HG03457 (cell line): Measurements from ENCODE around the gene CALML4.
"Not testable (repeated sequence)": the region's sequence is repeated elsewhere in the genome, so short reads cannot be mapped to it uniquely, and the experiment has no call there.

Experiments
- ATAC-seq: cut with Tn5 transposase; IDR thresholded peaks from one replicate; pipeline ENCODE4 v1.9.1; 2021; ENCODE audit warnings: moderate number of reproducible peaks; ENCODE audit not compliant: unreplicated experiment

CALML4 gene

DNA sequence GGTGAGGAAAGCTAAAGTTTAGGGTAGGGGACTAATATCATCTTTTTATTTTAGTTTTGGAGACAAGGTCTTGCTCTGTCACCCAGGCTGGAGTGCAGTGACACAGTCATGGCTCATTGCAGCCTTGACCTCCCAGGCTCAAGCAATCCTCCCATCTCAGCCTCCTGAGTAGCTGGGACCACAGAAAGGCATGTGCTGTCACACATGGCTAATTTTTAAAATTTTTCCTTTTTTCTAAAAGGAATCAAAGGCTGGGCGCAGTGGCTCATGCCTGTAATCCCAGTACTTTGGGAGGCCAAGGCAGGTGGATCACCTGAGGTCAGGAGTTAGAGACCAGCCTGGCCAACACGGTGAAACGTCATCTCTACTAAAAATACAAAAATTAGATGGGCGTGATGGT, 20.3 kb upstream of the CALML4 start:
- ATAC-seq = not testable (repeated sequence)

DNA sequence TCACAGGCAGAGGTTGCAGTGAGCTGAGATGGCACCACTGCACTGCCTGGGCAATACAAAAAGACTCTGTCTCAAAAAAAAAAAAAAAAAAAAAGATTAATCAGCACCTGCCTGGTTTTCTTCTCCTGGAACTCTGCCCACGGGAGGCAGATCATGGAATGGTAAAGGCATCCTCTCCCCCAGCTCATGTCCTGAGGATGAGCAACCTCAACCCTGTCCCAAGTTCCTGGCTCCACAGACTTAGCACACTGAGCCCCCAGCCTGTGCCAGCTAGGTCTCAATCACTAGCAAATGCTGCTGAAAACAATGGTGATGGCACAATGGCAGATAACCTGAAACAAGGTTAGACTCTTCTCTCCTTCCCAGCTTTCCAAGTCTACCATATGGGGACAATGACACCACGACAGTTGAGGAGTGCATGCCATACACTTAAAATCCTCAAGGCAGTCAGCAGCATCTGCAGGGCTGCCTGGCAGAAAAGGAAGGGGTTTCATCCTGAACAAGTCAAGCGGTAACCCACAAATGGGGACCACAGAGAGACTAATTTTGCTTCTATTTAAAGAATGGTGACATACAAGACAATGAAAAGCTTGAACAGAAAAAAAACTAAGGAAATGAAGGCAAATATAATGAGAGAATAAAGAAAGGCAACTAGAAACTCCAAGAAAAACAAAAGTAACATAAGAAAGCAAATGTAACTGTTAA, 19.6 kb upstream of the CALML4 start:
- no peak for ATAC-seq

DNA sequence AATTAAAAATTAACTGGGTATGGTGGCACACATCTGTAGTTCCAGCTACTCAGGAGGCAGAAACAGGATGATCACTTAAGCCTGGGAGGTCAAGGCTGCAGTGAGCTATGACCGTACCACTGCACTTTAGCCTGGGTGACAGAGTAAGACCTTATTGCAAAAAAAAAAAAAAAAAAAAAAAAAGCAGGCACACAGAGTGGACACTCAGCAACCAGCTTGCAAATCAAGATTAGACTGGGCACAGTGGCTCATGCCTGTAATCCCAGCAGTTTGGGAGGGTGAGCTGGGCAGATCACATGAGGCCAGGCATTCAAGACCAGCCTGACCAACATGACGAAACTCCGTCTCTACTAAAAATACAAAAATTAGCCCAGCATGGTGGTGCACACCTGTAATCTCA, 19.0 kb upstream of the CALML4 start:
- ATAC-seq = no peak

DNA sequence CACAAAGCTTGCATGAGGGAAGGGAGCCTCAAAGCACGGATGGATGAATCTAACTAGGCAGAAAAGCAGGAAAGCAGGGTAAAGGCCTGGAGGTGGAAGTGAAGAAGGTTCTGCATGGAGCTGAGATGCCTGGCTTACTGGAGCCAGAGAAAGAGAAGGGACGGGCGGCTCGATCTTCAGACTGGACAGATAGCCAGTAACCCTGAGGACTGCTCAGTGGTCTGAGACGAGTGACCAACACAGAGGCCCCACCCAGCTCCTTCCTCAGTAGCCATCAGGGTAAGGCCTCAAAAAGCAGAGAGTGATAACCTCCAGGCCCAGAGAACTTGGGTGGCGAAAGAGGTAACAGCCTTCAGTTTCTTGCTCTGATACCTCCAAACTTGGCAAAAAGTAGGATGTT, 18.0 kb upstream of the CALML4 start:
- ATAC-seq = no peak

DNA sequence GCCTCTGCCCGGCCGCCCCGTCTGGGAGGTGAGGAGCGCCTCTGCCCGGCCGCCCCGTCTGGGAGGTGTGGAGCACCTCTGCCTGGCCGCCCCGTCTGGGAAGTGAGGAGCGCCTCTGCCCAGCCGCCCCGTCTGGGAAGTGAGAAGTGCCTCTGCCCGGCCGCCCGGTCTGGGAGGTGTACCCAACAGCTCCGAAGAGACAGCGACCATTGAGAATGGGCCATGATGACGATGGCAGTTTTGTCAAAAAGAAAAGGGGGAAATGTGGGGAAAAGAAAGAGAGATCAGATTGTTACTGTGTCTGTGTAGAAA, 17.3 kb upstream of the CALML4 start:
- not testable (repeated sequence) for ATAC-seq

DNA sequence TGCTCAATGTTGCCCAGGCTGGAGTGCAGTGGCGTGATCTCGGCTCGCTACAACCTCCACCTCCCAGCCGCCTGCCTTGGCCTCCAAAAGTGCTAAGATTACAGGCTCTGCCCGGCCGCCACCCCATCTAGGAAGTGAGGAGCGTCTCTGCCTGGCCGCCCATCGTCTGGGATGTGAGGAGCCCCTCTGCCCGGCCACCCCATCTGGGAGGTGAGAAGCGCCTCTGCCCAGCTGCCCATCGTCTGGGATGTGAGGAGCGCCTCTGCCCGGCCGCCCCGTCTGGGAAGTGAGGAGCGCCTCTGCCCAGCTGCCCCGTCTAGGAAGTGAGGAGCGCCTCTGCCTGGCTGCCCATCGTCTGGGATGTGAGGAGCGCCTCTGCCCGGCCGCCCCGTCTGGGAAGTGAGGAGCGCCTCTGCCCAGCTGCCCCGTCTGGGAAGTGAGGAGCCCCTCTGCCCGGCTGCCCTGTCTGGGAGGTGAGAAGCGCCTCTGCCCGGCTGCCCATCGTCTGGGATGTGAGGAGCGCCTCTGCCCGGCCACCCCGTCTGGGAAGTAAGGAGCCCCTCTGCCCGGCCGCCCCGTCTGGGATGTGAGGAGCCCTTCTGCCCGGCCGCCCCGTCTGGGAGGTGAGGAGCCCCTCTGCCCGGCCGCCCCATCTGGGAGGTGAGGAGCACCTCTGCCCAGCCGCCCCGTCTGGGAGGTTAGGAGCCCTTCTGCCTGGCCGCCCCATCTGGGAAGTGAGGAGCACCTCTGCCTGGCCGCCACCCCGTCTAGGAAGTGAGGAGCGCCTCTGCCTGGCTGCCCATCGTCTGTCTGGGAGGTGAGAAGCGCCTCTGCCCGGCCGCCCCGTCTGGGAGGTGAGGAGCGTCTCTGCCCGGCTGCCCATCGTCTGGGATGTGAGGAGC, 16.6 kb upstream of the CALML4 start:
- ATAC-seq = not testable (repeated sequence)

DNA sequence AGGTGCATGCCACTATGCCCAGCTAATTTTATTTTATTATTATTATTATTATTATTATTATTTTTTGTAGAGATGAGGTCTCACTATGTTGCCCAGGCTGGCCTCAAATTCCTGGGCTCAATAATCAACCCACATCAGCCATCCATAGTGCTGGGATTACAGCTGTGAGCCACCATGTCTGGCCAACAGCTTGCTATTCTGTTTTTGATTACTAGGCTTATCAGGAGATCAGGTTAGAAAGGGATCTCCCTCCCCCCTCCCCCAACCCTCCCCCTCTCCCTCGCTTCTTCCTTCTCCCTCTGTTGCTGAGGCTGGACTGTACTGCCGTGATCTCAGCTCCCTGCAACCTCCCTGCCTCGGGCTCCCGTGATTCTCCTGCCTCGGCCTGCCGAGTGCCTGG, 15.8 kb upstream of the CALML4 start:
- ATAC-seq = no peak

DNA sequence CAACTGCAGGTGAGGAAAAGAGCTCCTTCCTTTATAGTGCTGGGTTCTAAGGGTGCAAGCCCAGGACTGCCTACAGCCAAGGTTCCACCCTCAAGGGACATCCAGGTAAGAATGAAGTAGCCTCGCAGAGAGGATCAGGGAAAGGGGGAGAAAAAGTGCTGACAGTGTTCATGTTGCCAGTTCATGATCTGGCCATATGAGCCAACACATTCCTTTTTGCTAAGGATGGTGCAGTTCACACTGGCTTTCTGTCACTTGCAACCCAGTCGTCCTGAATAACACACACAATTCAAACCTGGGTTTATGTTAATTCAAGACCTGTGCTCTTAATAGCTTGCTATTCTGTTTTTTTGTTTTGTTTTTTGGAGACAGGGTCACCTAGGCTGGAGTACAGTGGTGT, 15.4 kb upstream of the CALML4 start:
- ATAC-seq = no peak

DNA sequence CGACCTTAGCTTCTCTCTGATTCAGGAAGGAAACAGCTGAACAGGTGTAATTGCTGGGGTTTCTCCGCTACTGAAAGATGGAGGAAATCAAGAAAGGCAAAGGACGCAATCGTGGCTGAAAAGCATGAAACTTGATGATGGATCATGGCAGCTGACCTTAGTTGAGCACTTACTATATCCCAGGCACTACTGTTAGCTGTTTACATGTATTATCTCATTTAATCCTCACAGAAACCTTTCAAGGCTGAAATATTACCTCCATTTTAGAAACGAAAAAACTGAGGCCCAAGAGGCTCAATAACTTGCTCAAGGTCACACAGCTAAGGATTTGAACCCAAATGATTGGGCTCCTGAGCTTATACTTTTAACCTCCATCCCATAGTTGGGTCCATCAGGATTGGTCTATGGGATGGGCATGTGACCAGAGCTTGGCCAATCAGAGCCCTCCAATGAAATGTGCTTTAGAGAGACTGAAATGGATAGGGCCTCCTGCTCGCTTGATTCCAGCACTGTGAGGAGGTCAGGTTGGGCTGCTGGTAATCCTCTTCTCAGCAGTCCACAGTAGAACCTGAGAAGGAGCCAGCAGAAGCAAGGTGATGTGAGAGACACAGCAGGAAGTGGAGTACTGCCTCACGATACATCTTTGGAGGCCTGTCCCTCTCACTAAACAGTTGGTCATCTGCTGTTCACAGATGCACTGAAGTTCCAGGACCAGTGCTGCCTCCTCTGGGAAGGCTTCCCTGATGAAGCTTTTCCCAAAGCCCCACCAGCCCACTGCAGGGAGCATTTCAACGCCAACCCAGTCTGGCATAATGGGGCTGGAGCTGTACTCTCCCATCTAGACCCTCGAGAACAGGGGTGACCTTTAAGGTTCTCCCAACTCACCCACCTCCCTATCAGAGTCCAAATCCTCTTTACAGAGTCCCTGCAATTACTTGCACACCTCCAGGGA, 14.0 kb upstream of the CALML4 start:
- no peak for ATAC-seq

DNA sequence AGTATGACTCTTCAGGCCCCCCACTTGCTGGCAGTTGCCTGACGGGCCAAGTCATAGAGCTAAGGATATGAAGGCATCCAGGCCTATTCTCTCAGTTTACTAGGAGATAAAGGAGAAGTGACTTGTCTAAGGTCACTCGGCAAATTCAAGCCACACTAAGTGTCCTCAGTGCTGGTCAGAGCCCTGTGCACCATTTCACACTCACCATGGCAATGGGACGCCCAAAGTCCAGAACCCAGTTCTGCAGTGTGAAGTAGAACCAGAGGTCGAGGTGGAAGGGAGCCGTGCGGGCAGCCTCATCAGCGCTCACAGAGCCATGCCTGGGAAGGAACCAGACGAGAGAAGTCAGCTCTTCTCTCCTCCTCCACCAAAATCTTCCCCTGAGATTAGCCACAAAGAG, 13.2 kb upstream of the CALML4 start:
- ATAC-seq = no peak

DNA sequence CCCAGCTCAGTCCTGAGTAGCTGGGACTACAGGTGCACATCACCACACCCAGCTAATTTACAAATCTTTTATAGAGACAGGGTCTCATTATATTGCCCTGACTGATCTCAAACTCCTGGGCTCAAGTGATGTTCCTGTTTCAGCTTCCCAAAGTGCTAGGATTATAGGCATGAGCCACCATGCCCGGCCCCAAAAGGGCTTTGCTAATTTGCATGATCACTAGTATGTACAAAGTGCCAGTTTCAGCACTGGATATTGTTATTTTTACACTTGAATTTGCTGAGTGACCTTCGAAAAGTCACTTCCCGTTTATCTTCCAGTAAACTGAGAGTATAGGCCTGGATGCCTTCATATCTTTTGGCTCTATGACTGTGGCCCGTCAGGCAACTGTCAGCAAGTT, 12.2 kb upstream of the CALML4 start:
- no peak for ATAC-seq

DNA sequence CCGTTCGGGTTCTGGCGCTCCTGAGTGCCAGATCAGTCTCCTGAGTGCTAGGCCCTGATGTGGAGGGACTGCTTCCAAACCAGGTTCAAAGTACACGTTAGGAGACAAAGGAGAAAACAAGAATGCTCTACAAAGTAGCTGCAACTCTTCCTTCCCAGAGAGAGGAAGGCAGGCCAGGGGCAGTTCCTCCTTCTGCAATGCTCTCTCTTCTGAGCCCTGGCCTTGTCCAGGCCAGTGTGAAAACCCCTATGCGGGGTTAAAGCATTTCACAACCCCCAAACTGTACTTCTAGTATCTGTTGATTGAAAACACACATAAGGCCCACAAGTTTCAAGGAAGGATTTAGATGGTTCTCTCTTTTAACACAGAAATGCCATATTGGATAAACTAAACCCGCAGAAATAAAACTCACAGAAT, 9.7 kb upstream of the CALML4 start:
- no peak for ATAC-seq

DNA sequence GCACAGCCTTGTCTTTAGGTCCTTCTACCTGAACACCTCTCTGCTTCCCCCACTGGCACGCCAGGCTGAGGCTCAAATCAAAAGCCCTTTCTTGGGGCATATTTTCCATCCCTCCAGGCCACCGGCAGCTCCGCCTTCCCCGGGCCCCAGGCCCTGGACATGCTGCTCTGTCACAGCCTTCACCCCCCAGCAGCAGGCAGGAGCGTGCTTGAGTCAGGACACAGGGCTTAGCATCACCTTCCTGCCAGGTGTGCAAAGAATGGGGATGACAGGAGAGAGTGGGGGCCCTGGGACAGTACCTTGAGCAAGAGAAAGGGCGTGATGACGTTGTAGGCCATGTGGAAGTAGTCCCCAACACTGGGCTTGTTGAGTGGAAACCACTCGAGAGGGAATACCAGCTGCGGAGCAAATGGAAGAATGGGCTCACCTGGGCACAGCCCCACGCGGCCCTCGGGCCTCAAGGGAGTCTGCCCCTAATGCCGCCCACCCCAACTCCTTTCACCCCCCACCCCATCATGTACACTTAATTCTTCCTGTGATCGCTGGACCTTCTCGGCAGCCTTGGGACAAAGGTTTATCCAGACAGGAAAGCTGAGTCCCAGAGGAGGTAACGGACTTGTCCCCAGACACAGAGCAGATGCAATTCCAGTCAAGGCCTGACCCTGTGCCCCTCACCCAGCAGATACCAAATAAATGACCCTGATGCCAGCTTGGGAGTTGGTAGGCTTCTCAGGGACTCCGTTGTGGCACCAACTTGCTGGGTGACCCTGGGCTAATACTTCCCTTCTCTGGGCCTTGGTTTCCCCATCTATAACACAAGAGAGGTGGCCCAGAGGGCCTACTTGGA, 9.1 kb upstream of the CALML4 start:
- ATAC-seq = no peak

DNA sequence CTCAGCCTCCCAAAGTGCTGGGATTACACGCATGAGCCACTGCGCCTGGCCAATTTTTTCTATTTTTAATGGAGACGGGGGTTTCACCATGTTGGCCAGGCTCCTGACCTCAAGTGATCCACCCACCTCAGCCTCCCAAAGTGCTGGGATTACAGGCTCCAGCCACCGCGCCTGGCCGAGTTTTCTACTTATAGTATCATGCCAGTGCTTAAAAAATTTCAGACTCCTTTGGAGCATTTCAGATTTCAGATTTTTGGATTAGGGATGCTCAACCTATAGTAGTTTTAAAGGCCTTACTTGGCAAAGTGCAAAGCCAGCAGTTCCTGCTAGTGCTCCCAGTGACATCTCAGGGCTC, 8.3 kb upstream of the CALML4 start:
- not testable (repeated sequence) for ATAC-seq

DNA sequence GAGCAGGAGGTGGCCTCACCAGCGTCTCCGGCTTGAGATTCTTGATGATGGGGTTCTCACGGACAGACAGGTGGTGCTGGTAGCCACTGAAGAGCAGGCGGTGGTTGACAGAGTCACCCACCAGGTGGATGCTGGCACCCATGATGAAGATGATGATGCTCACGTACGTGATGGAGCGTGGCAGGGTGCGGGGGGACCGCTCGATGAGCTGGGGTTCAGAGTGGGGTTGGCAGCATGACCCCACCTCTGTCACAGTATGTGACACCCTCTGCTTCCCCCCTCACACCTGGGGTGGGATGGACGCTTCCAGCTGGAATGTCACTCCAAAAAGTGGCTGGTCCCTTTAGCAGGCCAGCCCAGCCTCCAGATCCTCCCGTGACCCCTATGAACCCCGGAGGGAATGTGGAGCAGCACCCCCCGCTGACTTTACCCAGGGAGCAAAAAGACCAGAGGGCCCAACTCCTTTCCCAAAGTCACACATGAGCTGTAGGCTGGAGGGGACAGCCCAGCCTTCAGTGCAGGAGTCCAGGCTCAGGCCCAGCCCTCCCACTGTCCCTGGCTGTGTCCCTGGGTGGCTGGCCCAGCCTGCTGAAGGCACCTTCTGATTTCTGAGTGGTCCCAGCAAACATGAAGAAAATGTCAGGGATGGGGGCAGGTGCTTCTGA, 6.7 kb upstream of the CALML4 start:
- ATAC-seq = no peak

DNA sequence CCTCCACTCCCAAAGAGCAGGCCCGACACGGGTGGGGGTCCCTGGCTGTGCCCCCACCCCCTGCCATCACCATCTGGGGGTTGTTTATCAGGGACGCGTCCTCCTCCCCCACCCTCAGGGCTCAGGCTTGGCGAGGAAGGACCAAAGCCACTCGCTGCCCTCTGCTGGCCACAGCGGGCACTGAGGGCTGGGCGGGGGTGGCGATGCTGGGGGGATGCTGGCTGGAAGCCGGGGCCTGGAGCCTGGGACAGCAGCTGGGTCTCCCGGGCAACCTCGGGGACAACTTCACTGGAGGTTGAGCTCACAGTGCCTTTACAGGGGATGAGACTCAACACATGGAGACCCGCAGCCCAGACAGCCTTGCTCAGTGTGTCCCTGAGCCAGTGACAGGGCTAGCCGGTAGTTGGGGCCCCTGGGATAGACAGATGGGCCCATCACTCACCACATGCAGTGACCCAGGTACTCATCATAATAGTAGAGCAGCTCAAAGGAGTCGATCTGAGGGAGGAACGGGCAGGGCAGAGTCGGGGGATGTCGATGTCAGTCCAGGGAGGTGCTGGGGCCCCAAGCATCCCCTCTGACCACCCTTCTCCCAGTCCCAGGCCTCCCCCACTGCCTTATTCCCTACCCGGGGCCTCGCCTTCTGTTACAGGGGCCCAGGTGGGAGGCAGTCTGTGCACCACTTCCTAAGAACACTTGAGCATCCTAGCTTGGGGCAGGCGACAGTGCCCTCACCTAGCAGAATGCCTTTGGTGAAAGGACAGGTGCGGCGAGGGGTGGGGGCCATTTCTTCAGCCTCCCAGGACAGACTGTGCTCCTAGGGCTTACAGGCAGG, 5.9 kb upstream of the CALML4 start:
- ATAC-seq = no peak

DNA sequence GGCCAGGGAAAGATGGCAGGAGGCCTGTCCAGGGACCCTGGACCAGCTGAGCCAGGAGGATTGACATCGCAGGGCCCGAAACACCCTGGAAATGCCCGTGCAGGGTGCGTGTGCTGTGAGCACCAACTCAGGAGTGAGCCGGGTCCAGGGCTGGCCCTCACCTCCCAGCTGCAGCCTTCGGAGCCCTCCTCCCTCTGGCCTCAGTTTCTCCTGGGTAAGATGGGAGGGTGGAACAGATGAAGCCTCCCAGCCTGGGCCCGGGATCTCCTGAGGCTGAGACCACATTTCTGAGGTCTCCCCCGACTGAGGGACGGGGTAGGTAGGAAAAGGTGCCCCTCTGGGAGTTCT, 5.3 kb upstream of the CALML4 start:
- ATAC-seq = no peak

DNA sequence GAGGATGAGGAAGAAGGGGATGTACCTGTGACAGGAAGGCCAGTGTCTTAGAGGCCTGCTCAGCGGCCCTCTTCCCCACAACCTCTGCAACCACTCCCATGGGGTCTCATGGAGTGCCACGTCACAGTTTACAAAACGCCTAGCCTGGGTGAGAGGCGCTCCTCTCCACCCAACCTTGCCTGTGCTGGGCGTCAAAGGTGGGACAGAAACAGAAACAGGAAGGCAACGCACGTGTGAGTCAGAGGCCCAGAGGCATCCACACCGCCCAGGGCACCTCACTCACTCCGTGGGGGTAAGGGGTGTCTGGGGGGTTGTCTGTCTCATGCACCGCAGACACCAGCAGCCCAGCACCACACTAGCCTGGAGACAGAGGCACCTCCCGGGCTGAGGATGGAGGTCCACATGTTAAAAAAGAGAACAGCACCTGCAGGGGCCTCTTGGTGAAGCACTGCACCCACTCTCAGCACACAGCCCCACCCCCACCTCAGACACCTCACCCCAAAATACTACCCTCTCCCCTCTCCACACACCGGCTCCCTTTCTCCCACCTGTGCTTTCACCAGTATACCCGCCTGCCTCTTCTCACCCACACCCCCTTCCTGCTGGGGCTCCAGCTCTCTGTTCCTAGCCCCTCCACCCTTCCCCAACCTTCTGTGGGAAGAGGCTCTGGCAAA, 4.7 kb upstream of the CALML4 start:
- no peak for ATAC-seq

DNA sequence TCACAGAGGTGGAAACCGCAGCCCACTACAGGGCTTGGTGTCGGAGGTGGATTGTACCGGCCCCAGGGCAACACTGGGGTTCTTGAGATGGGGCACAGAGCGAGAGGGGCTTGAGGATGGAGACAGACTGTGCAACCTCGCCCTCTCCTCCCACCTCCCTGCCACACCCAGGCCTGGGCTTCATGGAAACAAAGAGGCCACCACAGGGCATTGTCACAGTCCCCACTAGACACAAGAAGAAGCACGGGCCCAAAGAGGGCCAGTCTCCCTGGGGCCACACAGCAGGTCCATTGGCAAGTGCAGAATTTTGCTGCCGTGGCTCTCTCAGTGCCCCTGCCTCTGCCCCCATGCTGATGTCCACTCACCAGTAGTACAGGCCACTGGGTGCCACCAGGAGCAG, 4.1 kb upstream of the CALML4 start:
- ATAC-seq = no peak
